ENCODE data around the gene PKP4. TPM values are rescaled to one million over a fixed set of nuclear protein-coding genes. Genes with fewer than 3 reads are reported as not detected.

PKP4 gene
- total and polyA plus RNA-seq, 11 donors = 17.6 to 66.7 (median 49.0) TPM

GRCh38 chr2:158519481-158519880 lies 62.7 kb downstream of the PKP4 start:
- TF ChIP-seq, protein P1, sequence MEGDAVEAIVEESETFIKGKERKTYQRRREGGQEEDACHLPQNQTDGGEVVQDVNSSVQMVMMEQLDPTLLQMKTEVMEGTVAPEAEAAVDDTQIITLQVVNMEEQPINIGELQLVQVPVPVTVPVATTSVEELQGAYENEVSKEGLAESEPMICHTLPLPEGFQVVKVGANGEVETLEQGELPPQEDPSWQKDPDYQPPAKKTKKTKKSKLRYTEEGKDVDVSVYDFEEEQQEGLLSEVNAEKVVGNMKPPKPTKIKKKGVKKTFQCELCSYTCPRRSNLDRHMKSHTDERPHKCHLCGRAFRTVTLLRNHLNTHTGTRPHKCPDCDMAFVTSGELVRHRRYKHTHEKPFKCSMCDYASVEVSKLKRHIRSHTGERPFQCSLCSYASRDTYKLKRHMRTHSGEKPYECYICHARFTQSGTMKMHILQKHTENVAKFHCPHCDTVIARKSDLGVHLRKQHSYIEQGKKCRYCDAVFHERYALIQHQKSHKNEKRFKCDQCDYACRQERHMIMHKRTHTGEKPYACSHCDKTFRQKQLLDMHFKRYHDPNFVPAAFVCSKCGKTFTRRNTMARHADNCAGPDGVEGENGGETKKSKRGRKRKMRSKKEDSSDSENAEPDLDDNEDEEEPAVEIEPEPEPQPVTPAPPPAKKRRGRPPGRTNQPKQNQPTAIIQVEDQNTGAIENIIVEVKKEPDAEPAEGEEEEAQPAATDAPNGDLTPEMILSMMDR (IDR thresholded peaks at IDR 0.05) = no peak
- no peak for TF ChIP-seq POLR2A (IDR thresholded peaks at IDR 0.05)
- Histone ChIP-seq H3K4me1 (peaks cover 0 to 19% (median 4%) of the 10 kb centered on the region in 12 donors), H3K9me3 (no peaks in the 10 kb centered on the region), H3K4me3 (no peak overlapping the region), H3K27ac (no peak overlapping the region), H3K27me3 (no peaks in the 10 kb centered on the region), H3K36me3 (no peaks in the 10 kb centered on the region)
- ATAC-seq = no peak
- no peak for DNase-seq
- 71 to 93% (median 89%) methylated on average over 2 of the region's 2 CpGs for WGBS, 4 donors
- intact Hi-C loops (cut with DNase I) = no loop called here

- H3K4me1 ChIP-seq = peaks cover 0 to 3% (median 0%) of the 10 kb centered on the region in 12 donors
Observed at GRCh38 chr2:158529379-158530259, 72.9 kb downstream of the PKP4 start.

GRCh38 chr2:158530829-158531228 lies 74.1 kb downstream of the PKP4 start:
- no peak overlapping the region for H3K27ac ChIP-seq
- intact Hi-C loops (cut with DNase I) = no loop called here
- peaks cover 0 to 3% (median 0%) of the 10 kb centered on the region in 12 donors for H3K4me1 ChIP-seq
- H3K9me3 ChIP-seq = no peaks in the 10 kb centered on the region
- H3K27me3 ChIP-seq = no peaks in the 10 kb centered on the region
- DNase-seq (no peak), ATAC-seq (no peak)
- 90 to 99% (median 93%) methylated on average over 1 of the region's 1 CpG for WGBS, 4 donors
- H3K36me3 ChIP-seq = peaks cover 0 to 16% (median 0%) of the 10 kb centered on the region in 9 donors
- no peak overlapping the region for H3K4me3 ChIP-seq
- TF ChIP-seq, protein P1 (IDR thresholded peaks at IDR 0.05) = peak in 1 of 12 donors; percentile 12
- TF ChIP-seq POLR2A (IDR thresholded peaks at IDR 0.05) = no peak

More at GRCh38 chr2:158529379-158530259, 72.9 kb downstream of the PKP4 start:
- intact Hi-C loops (cut with DNase I) = no loop called here
- no peak overlapping the region for H3K27ac ChIP-seq
- ATAC-seq (peak in 2 of 4 donors; percentile 34 to 53), DNase-seq (no peak)
- TF ChIP-seq POLR2A (IDR thresholded peaks at IDR 0.05) = no peak
- TF ChIP-seq, protein P1 (IDR thresholded peaks at IDR 0.05) = no peak
- no peak overlapping the region for H3K4me3 ChIP-seq
- WGBS, 4 donors = 83 to 94% (median 86%) methylated on average over 4 of the region's 4 CpGs
- no peaks in the 10 kb centered on the region for H3K27me3 ChIP-seq
- peaks cover 0 to 8% (median 0%) of the 10 kb centered on the region in 9 donors for H3K36me3 ChIP-seq
- H3K9me3 ChIP-seq = no peaks in the 10 kb centered on the region

- DNase-seq (no peak), ATAC-seq (no peak)
- H3K4me3 ChIP-seq = no peak overlapping the region
- intact Hi-C loops (cut with DNase I) = no loop called here
- H3K27ac ChIP-seq = no peak overlapping the region
- no peaks in the 10 kb centered on the region for H3K27me3 ChIP-seq
- 95 to 97% (median 97%) methylated on average over 5 of the region's 5 CpGs for WGBS, 4 donors
- TF ChIP-seq, protein P1 (IDR thresholded peaks at IDR 0.05) = no peak
- no peak for TF ChIP-seq POLR2A (IDR thresholded peaks at IDR 0.05)
- H3K36me3 ChIP-seq = peaks cover 0 to 16% (median 0%) of the 10 kb centered on the region in 9 donors
- no peaks in the 10 kb centered on the region for H3K9me3 ChIP-seq
- peaks cover 0 to 3% (median 0%) of the 10 kb centered on the region in 12 donors for H3K4me1 ChIP-seq
Observed at GRCh38 chr2:158533009-158533408, 76.3 kb downstream of the PKP4 start.
